GM12864 (cell line): ENCODE results near the gene ODAD4.
"Not testable (repeated sequence)": the region's sequence is repeated elsewhere in the genome, so short reads cannot be mapped to it uniquely, and the experiment has no call there.

Experiments used
- DNase-seq: peaks from one replicate; pipeline ENCODE4 v3.0.0-alpha.2; 2011; ENCODE audit warnings: low read depth
- H3K4me3 ChIP-seq: 2 replicates; pipeline ENCODE4 v1.5.1; 2011; ENCODE audit warnings: mild to moderate bottlenecking, low read depth, low read length, control low read depth
- TF ChIP-seq, protein P1 (sequence below): IDR thresholded peaks from 2 replicates; pipeline ENCODE4 v1.5.1; 2011; ENCODE audit warnings: low read depth, mild to moderate bottlenecking, moderate library complexity, low read length, control low read depth, inconsistent platforms; ENCODE audit errors: missing control alignments

ODAD4 gene

DNA sequence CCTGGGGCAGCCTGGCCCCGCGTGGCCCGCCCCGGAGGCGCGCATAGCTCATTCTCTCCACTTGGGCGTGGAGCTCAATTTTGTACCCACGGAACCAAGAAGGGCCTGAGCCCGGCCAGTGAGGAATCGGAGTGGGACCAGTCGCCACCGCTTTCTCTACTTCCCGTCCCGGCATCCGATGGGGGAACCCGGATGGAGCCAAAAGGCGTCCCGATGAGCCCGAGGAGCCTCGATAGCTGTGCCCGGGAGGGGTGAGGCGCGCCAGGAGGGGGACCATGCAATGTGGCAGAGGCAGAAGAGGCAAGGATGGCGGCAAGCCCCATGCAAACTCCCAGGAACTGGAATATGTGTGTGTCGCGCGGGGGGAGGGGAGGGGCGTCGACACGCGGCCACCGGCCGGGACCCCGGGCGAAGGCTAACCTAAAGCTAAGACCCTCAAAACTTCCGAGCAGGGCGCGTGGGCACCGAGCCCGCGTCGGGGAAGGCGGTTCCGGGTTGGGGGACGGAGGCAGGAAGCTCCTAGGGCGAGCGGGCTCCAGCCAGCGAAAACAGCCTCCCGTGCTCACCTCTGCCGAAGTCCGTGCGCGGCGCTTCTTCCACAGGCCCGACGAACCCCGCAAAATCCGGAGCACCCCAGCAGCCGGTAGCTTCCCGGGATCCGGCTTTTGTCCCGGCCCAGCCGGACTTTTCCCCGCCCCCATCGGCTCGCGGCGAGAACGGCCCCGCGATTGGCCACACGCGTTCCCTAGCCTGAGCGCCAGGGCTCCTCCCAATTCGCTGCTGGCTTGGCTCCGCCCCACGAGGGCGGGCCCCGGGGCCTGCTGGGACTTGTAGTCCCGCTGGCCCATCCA, 11.9 kb upstream of the ODAD4 start, which contains the start of gene ACLY:
Gene ACLY (minus strand): TSS at position 638 of the 851 bp plus-strand sequence. CDS start 5,078 bp downstream, outside the sequence.
- peak; percentile 87 for DNase-seq
- TF ChIP-seq, protein P1, sequence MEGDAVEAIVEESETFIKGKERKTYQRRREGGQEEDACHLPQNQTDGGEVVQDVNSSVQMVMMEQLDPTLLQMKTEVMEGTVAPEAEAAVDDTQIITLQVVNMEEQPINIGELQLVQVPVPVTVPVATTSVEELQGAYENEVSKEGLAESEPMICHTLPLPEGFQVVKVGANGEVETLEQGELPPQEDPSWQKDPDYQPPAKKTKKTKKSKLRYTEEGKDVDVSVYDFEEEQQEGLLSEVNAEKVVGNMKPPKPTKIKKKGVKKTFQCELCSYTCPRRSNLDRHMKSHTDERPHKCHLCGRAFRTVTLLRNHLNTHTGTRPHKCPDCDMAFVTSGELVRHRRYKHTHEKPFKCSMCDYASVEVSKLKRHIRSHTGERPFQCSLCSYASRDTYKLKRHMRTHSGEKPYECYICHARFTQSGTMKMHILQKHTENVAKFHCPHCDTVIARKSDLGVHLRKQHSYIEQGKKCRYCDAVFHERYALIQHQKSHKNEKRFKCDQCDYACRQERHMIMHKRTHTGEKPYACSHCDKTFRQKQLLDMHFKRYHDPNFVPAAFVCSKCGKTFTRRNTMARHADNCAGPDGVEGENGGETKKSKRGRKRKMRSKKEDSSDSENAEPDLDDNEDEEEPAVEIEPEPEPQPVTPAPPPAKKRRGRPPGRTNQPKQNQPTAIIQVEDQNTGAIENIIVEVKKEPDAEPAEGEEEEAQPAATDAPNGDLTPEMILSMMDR, result no peak

DNA sequence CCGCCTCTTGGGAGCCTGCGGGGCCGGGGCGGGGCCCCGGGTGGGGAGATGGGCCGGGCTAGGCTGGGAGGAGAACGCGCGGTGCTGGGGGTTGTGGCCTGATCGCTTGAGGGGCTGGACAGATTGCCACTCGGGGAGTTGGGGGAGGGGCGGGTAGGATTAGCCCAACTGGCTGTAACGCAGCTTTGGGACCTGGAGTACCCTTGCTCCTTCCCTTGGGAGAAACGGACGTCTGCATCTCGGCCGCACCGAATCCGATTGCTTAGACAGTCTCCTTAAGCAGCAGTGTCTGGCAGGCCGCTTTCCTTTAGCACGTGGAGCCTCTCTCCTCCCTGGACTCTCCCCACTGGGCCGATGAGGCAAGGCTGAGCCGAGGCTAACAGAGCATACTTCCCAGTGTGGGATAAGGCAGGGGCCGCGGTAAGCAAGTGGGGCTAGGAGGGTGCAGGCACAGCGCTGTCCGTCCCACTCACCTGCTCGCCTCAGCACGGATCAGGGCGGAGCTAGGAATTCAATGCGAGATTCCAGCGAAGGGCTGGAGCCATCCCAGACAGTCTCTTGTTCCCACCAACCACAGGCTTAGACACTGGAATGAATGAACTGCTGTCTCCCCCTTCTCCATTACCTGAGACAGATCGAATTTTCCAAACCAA, 11.1 kb upstream of the ODAD4 start:
- peak overlapping the region; percentile 91 for H3K4me3 ChIP-seq
- DNase-seq, result no peak
- TF ChIP-seq, protein P1, result no peak

More for the DNA sequence above, 11.9 kb upstream of the ODAD4 start, which contains the start of gene ACLY:
- H3K4me3 ChIP-seq, result peak within 1 kb of the TSS; percentile 91

DNA sequence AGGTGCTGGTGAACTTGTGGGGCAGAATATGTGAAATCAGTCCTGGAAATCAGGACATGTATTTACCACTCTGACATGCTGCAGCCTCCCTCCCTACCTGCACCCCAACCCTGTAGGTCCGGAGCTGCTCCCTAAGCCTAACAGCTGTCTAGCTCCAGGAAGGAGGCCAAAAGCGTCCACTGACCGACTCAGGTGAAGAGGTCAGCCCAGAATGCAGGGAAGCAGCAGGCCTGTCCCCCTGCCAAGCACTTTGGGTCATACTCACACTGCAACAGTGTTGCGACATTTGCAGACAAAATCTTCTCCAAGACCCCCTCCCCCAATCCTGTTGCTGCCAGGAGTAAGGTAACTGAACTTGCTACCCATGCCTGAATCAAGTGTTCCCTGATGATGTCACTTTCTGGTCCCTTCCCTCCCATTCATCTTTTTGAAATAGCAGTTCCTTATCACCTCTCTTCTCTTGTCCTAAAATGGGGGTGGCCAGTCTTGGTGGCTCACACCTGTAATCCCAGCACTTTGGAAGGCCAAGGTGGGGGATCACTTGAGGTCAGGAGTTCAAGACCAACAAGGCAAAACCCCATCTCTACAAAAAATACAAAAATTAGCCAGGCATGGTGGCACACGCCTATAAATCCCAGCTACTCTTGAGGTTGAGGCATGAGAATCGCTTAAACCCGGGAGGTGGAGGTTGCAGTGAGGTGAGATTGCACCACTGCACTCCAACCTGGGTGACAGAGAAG, 10.4 kb upstream of the ODAD4 start:
- DNase-seq, result no peak
- TF ChIP-seq, protein P1, result no peak
- H3K4me3 ChIP-seq, result no peak overlapping the region; the same call in 1 of the 2 replicates

DNA sequence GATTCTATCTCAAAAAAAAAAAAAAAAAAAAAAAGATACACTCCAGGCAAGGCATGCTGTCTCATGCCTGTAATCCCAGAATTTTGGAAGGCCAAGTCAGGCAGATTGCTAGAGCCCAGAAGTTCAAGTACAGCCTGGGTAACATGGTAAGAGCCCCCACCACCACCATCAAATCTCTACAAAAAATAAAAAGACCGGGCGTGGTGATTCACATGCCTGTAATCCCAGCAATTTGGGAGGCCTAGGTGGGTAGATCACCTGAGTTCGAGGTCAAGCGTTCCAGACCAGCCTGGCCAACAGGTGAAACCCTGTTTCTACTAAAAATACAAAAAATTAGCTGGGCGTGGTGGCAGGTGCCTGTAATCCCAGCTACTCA, 9.8 kb upstream of the ODAD4 start:
- H3K4me3 ChIP-seq, result no peak overlapping the region

GRCh38 chr17:41925991-41926590, 4.3 kb upstream of the ODAD4 start:
- TF ChIP-seq, protein P1, result no peak
- no peak for DNase-seq
- H3K4me3 ChIP-seq, result no peak overlapping the region

More for the DNA sequence above, 9.8 kb upstream of the ODAD4 start:
- no peak for DNase-seq
- TF ChIP-seq, protein P1, result no peak

DNA sequence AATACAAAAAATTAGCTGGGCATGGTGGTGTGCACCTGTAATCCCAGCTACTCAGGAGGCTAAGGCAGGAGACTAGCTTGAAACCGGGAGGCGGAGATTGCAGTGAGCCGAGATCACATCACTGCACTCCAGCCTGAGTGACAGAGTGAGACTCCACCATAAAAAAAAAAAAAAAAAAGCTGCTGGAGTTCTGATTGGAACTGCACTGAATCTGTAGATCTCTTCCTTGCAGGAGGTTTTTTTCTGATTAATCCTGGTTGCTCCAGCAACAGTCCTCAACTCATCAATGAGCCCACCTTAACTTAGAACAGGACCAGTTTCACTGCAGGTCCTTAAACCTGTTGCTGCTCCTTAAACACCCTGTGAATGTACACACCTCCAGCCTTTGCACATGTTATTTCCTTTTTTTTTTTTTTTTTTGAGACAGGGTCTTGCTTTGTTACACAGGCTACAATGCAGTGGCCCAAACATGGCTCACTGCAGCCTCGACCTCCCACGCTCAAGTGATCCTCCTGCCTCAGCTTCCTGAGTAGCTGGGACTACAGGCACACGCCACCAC, 1.6 kb upstream of the ODAD4 start:
- DNase-seq, result no peak
- TF ChIP-seq, protein P1, result no peak
- H3K4me3 ChIP-seq, result no peak overlapping the region

GRCh38 chr17:41930833-41931156, 378 bp downstream of the ODAD4 start:
- DNase-seq, result not testable (repeated sequence)
- peak overlapping the region; percentile 77 for H3K4me3 ChIP-seq

- not testable (repeated sequence) for DNase-seq, H3K4me3 ChIP-seq
Observed at GRCh38 chr17:41931715-41932114, 1.3 kb downstream of the ODAD4 start.
